Tongue (tissue), 2 donors: ENCODE data around the gene MROH2B. TPM values are rescaled to one million over a fixed set of nuclear protein-coding genes. Genes with fewer than 3 reads are reported as not detected.
"Not testable (repeated sequence)": the region's sequence is repeated elsewhere in the genome, so short reads cannot be mapped to it uniquely, and the experiment has no call there.

Experiments
- DNase-seq: peaks from one replicate; pipeline ENCODE4 v3.0.0-alpha.2; 2015
- total RNA-seq: library from RNA; depleted of rRNA; stranded (reverse); fragments of >200 nt; gene quantifications from one replicate; pipeline ENCODE4 v1.2.3, GENCODE V29; 2014

The MROH2B gene
- total RNA-seq, 1 donor from 2014 or later: not detected

GRCh38 chr5:41022600-41022999 lies 48.5 kb downstream of the MROH2B start:
- not testable (repeated sequence) for DNase-seq

- DNase-seq: no peak
Observed at GRCh38 chr5:41012318-41012717, 58.8 kb downstream of the MROH2B start.

GRCh38 chr5:41010572-41010971 lies 60.6 kb downstream of the MROH2B start:
- DNase-seq: no peak

GRCh38 chr5:41009232-41009631 lies 61.9 kb downstream of the MROH2B start:
- no peak for DNase-seq

GRCh38 chr5:41004931-41005330 lies 66.2 kb downstream of the MROH2B start:
- no peak for DNase-seq

- DNase-seq: no peak
Observed at GRCh38 chr5:41003670-41004376, 67.3 kb downstream of the MROH2B start.

GRCh38 chr5:40999966-41000365 lies 71.2 kb downstream of the MROH2B start:
- DNase-seq: no peak

GRCh38 chr5:40999142-40999541 lies 72.0 kb downstream of the MROH2B start:
- DNase-seq: no peak

- DNase-seq: no peak
Observed at GRCh38 chr5:40995801-40996586, 75.1 kb downstream of the MROH2B start.

- DNase-seq: no peak
Observed at GRCh38 chr5:40991981-40992559, 79.1 kb downstream of the MROH2B start.

GRCh38 chr5:40991168-40991980 lies 79.8 kb downstream of the MROH2B start:
- peak; percentile 6 for DNase-seq

GRCh38 chr5:40988746-40989510 lies 82.2 kb downstream of the MROH2B start:
- no peak for DNase-seq

- no peak for DNase-seq
Observed at GRCh38 chr5:40987349-40987748, 83.8 kb downstream of the MROH2B start.

- no peak for DNase-seq
Observed at GRCh38 chr5:40986666-40987065, 84.5 kb downstream of the MROH2B start.

GRCh38 chr5:40985501-40985900 lies 85.6 kb downstream of the MROH2B start:
- no peak for DNase-seq

GRCh38 chr5:40984884-40985283 lies 86.3 kb downstream of the MROH2B start:
- DNase-seq: no peak

GRCh38 chr5:40983781-40984180 lies 87.4 kb downstream of the MROH2B start:
- no peak for DNase-seq

- no peak for DNase-seq
Observed at GRCh38 chr5:40981420-40981819, 89.7 kb downstream of the MROH2B start.

- no peak for DNase-seq
Observed at GRCh38 chr5:40976836-40977235, 94.3 kb downstream of the MROH2B start.

GRCh38 chr5:40976041-40976440 lies 95.1 kb downstream of the MROH2B start:
- DNase-seq: no peak

GRCh38 chr5:40973364-40974004 lies 97.7 kb downstream of the MROH2B start:
- DNase-seq: no peak
